Stimulated activated CD4-positive, alpha-beta T cell treated with anti-CD3 and anti-CD28 coated beads, Interleukin-4, amount 100 ng/mL, for 4 hours (primary cell): ENCODE data around the gene KTN1.

ENCODE experiments used
- DNase-seq, 2 experiments: peaks; one replicate each; pipeline ENCODE4 v3.0.0-alpha.2; 2020

Gene KTN1

GRCh38 chr14:55718551-55718950, 138.5 kb downstream of the KTN1 start:
- DNase-seq, result no peak

- no peak for DNase-seq
Measured at GRCh38 chr14:55720796-55721195, 140.8 kb downstream of the KTN1 start.

- no peak for DNase-seq
Measured at GRCh38 chr14:55721353-55721752, 141.3 kb downstream of the KTN1 start.

GRCh38 chr14:55722054-55722453, 142.0 kb downstream of the KTN1 start:
- DNase-seq, result no peak

- no peak for DNase-seq
Measured at GRCh38 chr14:55724736-55725135, 144.7 kb downstream of the KTN1 start.

GRCh38 chr14:55730592-55731310, 150.7 kb downstream of the KTN1 start:
- DNase-seq, result no peak

GRCh38 chr14:55731311-55731872, 151.4 kb downstream of the KTN1 start:
- no peak for DNase-seq

- DNase-seq, result peak; percentile 23 to 31
Measured at GRCh38 chr14:55731881-55732498, 152.0 kb downstream of the KTN1 start.

- no peak for DNase-seq
Measured at GRCh38 chr14:55733599-55733998, 153.6 kb downstream of the KTN1 start.
